AG09309 (cell line): Measurements from ENCODE around the gene LCP1.

Experiments used
- DNase-seq: peaks from one replicate; pipeline ENCODE4 v3.0.0-alpha.2; 2010; ENCODE audit warnings: low read depth
- H3K4me3 ChIP-seq: 2 replicates; pipeline ENCODE4 v1.5.1; 2011; ENCODE audit warnings: mild to moderate bottlenecking, low read depth, low read length, moderate library complexity; ENCODE audit not compliant: control insufficient read depth
- CTCF ChIP-seq: IDR thresholded peaks from 2 replicates; pipeline ENCODE4 v1.5.1; 2011; ENCODE audit warnings: mild to moderate bottlenecking, low read depth, low read length, inconsistent platforms; ENCODE audit not compliant: insufficient read depth, control insufficient read depth; ENCODE audit errors: missing control alignments

LCP1 gene

GRCh38 chr13:46124967-46125933 is 56.7 kb downstream of the LCP1 start:
- no peak overlapping the region for H3K4me3 ChIP-seq
- DNase-seq, result no peak
- TF ChIP-seq CTCF, result no peak

GRCh38 chr13:46124531-46124966 is 57.4 kb downstream of the LCP1 start:
- DNase-seq, result no peak
- no peak overlapping the region for H3K4me3 ChIP-seq

GRCh38 chr13:46122304-46122703 is 59.7 kb downstream of the LCP1 start:
- TF ChIP-seq CTCF, result no peak
- DNase-seq, result no peak
- H3K4me3 ChIP-seq, result no peak overlapping the region

More at GRCh38 chr13:46124531-46124966, 57.4 kb downstream of the LCP1 start:
- TF ChIP-seq CTCF, result no peak

GRCh38 chr13:46121597-46122163 is 60.3 kb downstream of the LCP1 start:
- no peak for DNase-seq
- no peak for TF ChIP-seq CTCF
- no peak overlapping the region for H3K4me3 ChIP-seq

GRCh38 chr13:46121033-46121432 is 60.9 kb downstream of the LCP1 start:
- no peak for DNase-seq
- no peak for TF ChIP-seq CTCF
- no peak overlapping the region for H3K4me3 ChIP-seq

GRCh38 chr13:46119883-46120614 is 61.9 kb downstream of the LCP1 start:
- no peak for TF ChIP-seq CTCF
- no peak for DNase-seq

More at GRCh38 chr13:46119883-46120614, 61.9 kb downstream of the LCP1 start:
- H3K4me3 ChIP-seq, result no peak overlapping the region
